ENCODE results near the gene TPX2. TPM values are rescaled to one million over a fixed set of nuclear protein-coding genes. Genes with fewer than 3 reads are reported as not detected.

Gene TPX2
- total and polyA plus RNA-seq, 2 of the 8 experiments (the other 6 are each of a cell fraction or from before 2014, with no cell fraction given) = 43.6 to 125 TPM

- no peak for TF ChIP-seq HDAC2 (IDR thresholded peaks at IDR 0.05; ENCODE audit: borderline replicate concordance in 1 of 2, low read depth in 2 of 2, low read length in 2 of 2)
- TF ChIP-seq JUN (IDR thresholded peaks at IDR 0.05; ENCODE audit: low read depth, low read length) = no peak
- TF ChIP-seq SIRT6 (IDR thresholded peaks at IDR 0.05; ENCODE audit: low read length) = no peak
- TF ChIP-seq RNF2 (IDR thresholded peaks at IDR 0.05; ENCODE audit: borderline replicate concordance, low read depth, low read length, missing control alignments, poor library complexity, severe bottlenecking) = no peak
- no peak for TF ChIP-seq CHD2 (IDR thresholded peaks at IDR 0.05; ENCODE audit: low read length)
Measured at GRCh38 chr20:31740208-31740607, 1.1 kb downstream of the TPX2 start (continued).
